ENCODE results near the gene SLC51B. TPM values are rescaled to one million over a fixed set of nuclear protein-coding genes. Genes with fewer than 3 reads are reported as not detected.
"Not testable (repeated sequence)": the region's sequence is repeated elsewhere in the genome, so short reads cannot be mapped to it uniquely, and the experiment has no call there.

SLC51B gene
- total RNA-seq, 1 donor from 2014 or later = 1.4 TPM

DNA sequence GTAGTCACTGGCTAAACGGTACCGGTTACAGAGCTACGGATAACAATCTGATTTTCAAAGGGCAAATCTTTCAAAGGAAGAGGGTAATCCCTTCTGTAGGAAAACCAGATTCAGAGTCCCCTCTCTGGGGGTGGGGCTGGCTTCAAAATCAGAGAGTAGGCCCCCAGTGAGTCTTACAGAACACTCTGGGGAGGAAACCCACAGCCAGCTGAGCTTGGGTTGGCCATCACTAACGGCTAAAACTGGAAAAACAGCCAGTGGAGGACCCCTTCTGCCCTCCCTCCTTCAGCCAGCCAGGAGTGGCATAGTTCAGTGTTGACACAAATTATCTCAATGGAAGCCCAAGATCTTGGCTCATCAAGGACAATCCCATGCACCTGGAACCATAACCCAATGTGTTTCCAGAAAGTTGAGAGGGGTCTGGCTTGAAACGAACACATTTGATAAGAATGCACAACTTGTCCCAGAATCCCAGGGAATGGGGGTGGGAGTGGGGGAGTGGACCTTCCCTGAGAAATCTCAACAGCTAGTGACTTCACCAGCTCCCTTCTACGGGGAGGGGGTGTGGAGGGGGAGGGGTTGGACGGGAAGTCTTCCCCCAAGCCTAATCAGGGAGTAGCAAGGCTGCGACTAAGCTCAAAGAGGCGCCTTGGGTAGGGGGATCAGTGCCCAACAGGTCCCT is 21.6 kb downstream of the SLC51B start:
- DNase-seq = no peak

DNA sequence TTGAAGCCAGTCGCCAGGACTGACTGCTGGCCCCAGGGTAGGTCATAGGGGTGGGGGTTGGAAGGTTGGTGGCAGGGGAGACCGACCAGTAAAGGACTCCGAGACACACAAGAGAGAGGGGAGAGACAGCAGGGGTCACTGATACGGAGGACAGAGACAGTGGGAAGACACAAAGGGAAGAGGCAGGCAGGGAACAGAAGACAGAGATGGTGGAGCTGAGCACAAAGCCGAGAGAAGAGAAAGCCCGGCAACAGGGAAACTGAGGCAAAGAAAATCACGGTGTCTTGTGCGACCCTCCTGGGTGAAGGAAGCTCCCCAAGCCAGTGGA is 22.1 kb downstream of the SLC51B start:
- no peak for DNase-seq

DNA sequence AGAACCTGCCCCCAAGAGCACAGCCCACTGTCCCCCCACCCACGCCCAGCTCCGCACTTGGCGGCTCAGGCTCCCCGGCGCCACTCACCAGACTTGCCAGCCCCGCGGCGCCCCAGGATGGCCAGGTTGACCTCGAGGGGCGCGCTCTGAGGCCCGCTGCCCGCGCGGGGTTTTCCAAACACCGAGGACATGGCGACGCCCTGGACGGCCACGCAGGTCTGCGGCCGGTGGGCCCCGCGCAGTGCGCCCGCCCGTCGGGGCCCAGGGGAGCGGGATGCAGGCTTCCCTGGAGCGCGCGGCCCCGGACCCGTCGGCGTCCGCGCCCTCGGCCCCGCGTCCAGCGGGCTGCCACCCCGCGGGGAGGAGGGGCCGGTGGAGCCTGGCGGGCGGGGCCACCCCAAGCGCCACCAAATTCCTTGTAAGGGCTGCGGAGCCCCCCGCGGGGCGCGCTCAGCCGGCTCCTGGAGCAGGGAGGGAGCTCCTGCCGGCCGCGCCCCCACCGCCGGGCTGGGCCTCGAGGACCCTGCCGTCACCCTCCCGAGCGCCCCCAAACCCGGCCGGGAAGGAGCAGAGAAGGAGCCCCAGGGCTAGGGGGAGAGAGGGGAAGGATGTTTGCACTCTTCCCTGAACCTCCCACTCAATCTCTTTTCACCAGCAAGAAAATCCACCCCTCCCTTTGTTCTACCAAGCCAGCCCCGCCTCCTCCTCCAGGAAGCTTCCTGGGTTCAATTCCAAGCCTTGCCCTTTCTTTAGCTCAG is 22.6 kb downstream of the SLC51B start, which contains the start of gene RASL12:
Gene RASL12, minus strand, starts transcription at position 347 of the 758 bp plus-strand sequence. Its CDS starts 156 bp downstream, at position 191.
- DNase-seq = no peak

DNA sequence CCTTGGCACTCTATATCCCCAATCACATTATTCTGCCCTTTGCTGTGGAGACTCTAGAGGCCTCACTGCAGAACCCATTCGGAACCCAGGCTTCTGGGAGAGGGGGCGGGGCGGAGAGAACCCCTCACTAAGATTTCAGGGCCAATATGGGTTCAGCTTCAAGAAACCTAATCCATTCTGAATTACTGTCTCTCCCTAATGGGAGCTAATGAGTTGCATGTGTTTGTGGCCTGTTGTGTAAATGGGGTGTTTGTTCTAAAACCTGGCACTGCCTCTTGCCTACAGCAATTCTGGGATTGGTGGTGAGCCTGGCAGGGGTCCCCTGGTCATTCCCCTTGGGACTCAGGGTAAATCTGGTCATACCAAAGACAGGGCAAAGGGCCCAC is 23.2 kb downstream of the SLC51B start:
- no peak for DNase-seq

DNA sequence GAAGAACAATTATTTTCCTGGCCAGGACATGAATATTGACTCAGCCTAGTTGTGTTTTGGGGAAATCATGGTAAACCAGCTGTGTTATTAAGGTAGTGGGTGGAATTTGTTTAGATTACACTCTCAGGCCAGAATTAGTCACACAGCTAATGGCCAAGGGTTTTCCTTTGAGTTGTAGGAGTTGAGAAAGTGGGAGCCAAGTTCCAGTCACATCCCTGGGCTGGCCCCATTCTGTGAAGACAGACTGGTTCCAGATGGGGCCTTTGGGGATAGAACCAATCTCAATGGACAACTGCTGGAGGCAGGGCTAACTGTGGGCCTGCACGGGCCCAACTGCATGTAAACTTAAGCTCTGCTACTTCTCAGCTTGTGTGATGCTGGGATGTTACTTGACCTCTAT is 24.0 kb downstream of the SLC51B start:
- DNase-seq = peak; percentile 81

DNA sequence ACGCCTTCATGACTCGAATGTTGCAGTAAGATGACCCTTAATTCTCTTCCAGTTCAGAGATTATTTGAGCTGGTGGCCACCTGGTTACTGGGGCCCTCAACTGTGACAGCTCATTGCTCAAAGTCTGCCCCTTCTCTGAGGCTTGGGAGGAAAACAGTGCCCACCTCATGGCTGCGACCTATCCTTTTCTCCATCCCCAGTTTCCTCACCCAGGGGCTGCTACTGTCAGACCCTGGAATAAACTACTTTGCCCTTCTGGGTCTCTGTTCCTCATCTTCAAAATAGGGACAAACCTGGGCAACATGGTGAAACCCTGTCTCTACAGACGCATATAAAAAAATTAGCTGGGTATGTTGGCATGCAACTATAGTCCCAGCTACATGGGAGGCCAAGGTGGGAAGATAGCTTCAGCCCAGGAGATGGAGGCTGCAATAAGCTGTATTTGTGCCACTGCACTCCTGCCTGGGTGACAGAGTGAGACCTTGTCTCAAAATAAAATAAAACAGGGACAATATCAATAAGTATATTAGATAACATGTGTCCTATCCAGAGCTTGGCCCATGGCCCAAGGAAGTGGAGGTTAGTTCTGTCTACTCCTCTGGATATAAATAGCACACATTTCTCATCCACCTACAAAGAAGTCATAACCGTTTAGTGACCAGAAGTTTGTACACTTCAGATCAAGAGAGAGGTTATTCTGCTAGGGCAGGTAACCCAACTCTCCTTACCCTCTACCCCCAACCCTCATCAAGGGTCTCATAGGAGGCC is 24.8 kb downstream of the SLC51B start:
- no peak for DNase-seq

DNA sequence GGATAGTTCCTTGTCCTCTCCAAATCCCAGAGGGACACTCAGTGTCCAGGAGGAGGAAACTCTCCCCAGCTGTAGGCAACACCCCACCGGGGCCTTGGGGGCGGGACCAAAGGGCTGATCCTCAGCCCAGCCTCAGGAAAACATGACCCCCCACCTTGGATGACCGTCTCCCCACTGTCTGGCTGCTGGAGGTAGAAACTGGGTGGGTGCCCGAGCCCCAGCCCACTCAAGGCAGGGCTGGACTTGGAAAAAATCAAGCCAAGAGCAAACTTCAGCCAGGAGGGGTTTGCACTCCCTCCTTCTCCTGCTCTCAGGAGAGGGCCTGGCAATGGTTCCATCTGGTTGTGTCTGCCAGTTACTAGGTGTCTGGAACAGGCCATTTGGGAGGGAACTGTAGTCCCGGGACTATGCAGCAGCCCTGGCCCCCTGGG is 26.2 kb downstream of the SLC51B start:
- no peak for DNase-seq

DNA sequence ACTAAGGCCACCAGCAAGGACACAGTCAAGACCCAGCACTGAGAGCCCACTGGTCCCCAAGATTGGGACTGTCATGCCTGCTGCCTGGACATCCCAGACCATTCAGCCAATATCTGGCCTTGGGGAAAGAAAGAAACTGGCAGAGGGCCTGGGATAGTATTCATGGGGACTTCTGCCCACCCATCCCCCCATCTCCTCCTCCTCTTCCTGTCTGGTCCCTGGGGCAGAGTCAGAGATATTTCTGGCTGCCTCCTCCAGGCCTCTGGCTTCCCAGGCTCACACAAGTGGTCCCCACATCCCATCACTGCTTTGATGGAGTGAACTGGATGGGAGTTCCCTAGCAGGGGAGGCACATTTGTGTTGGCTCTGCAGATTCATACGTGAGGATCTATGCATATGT is 26.8 kb downstream of the SLC51B start:
- DNase-seq = no peak

DNA sequence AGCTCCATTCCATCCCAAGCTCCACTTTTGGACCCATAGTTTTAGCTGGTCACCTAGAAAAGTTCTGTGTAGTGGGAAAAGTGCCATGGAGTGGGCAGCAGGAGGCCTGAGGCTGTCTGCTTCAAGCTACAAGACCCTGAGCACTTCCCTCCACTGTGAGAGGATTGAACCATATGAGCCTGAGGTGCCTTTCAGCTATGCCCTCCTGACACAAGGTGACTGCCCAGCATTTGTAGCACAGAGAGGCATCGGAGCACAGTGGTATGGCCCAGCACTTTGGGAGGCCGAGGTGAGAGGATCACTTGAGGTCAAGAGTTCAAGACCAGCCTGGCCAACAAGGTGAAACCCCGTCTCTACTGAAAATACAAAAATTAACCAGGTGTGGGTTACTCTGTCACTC is 27.4 kb downstream of the SLC51B start:
- no peak for DNase-seq

DNA sequence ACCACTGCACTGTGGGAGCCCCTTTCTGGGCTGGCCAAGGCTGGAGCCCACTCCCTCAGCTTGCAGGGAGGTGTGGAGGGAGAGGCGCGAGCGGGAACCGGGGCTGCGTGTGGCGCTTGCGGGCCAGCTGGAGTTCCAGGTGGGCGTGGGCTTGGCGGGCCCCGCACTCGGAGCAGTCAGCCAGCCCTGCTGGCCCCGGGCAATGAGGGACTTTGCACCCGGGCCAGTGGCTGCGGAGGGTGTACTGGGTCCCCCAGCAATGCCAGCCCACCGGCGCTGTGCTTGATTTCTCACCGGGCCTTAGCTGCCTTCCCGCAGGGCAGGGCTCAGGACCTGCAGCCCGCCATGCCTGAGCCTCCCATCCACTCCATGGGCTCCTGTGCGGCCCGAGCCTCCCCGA is 29.8 kb downstream of the SLC51B start:
- not testable (repeated sequence) for DNase-seq

DNA sequence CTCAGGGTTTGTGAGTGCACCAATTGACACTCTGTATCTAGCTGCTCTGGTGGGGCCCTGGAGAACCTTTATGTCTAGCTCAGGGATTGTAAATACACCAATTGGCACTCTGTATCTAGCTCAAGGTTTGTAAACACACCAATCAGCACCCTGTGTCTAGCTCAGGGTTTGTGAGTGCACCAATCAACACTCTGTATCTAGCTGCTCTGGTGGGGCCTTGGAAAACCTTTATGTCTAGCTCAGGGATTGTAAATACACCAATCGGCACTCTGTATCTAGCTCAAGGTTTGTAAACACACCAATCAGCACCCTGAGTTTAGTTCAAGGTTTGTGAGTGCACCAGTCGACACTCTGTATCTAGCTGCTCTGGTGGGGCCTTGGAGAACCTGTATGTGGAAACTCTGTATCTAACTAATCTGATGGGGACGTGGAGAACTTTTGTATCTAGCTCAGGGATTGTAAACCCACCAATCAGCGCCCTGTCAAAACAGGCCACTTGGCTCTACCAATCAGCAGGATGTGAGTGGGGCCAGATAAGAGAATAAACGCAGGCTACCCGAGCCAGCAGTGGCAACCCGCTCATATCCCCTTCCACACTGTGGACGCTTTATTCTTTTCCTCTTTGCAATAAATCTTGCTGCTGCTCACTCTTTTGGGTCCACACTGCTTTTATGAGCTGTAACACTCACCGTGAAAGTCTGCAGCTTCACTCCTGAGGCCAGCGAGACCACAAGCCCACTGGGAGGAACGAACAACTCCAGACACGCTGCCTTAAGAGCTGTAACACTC is 30.6 kb downstream of the SLC51B start:
- DNase-seq = not testable (repeated sequence)

DNA sequence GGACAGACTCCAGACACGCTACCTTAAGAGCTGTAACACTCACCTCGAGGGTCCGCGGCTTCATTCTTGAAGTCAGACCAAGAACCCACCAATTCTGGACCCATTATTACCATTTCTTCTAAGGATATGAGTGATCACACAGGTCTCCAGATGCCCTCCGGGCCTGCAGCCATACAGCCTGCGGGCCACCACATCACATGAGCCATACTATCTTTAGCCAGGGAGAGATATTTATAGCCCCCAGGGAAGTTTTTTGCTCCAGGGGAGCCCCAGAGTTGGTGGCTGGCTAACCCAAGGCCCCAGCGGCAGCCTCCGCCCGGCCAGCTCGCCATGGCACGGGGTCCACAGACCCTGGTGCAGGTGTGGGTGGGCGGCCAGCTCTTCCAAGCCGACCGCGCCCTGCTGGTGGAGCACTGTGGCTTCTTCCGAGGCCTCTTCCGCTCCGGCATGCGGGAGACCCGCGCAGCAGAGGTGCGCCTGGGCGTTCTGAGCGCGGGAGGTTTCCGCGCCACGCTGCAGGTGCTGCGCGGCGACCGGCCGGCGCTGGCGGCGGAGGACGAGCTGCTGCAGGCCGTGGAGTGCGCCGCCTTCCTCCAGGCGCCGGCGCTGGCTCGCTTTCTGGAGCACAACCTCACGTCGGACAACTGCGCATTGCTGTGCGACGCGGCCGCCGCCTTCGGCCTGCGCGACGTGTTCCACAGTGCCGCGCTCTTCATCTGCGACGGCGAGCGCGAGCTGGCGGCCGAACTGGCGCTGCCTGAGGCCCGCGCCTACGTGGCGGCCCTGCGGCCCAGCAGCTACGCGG is 31.5 kb downstream of the SLC51B start, which contains the start of gene KBTBD13:
Gene KBTBD13, plus strand, starts transcription at position 261 of the 805 bp plus-strand sequence. Its CDS starts 70 bp downstream, at position 331.
- no peak for DNase-seq

DNA sequence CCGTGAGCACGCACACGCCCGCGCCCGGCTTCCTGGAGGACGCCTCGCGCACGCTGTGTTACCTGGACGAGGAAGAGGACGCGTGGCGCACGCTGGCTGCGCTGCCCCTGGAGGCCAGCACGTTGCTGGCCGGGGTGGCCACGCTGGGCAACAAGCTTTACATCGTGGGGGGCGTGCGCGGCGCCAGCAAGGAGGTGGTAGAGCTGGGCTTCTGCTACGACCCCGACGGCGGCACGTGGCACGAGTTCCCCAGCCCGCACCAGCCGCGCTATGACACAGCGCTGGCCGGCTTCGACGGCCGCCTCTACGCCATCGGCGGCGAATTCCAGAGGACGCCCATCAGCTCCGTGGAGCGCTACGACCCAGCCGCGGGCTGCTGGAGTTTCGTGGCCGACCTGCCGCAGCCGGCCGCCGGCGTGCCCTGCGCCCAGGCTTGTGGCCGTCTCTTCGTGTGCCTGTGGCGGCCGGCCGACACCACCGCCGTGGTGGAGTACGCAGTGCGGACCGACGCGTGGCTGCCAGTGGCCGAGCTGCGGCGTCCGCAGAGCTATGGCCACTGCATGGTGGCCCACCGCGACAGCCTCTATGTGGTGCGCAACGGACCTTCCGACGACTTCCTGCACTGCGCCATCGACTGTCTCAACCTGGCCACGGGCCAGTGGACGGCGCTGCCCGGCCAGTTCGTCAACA is 32.2 kb downstream of the SLC51B start:
- DNase-seq = no peak

DNA sequence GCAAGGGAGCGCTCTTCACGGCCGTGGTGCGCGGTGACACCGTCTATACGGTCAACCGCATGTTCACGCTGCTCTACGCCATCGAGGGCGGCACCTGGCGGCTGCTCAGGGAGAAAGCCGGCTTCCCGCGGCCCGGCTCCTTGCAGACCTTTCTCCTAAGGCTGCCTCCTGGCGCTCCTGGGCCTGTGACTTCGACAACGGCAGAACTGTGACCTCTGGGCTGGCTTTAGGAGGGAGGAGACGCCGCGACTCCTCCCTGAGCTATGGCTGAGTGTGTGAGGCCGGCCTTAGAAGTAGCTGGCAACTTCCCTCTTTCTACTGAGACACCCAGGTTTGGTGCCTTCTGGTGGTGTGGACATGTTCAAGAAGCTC is 32.8 kb downstream of the SLC51B start:
- peak; percentile 81 for DNase-seq

DNA sequence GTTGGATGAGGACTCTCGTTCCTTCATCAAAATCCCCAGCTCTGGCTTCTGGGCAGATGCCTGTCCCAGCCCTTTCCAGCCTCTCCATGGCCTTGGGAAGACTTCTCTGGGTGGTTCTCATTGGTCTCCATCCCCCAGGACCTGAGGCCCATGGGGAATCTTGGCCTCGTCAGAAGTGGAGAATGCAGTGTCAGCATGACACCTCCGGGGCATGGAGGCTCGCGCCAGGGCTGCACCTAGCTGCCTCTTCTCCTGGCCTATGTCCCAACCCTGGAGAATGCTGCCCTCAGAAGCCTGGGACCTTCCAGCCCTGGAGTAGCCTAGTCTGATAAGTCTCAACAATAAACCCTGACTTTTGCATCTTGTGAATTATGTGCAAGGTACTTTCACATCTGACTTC is 34.4 kb downstream of the SLC51B start:
- no peak for DNase-seq

DNA sequence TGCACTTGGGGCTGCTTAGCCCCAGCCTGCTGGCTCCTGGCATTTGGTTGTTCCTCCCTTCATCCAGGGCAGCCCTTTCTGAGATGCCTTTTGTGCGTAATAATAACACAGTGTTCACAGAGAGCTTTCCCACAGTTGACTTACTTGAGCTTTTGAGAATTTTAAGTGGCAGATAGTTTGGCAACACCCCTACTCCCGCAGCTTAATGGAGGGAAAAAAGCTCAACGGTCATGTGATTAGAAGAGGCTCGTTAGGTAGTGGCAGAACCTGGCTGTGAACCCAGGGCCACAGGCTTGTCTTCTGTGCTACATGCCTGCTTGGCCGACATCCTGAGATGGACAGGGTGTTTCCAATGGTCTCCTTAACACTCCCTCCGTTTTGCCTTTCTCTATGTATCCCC is 36.1 kb downstream of the SLC51B start:
- DNase-seq = no peak

DNA sequence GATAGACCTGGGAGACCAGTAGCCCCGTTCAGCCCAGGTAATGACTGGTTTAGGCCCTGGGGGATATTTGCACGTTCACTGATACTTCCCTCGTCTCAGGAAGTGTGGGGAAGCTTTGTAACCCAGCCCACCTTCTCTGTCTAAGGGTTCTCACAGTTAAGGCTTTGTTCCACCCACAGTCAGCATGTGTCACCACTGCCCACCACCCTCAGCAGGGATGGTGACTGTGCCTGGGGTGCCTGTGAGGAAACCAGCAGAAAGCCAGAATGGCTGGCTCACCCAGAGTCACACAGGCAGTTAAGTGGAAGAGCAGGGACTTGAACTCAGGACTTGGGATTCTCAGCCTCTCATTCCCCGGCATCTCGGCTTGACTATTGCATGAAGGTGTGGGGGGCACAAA is 36.6 kb downstream of the SLC51B start:
- DNase-seq = no peak

DNA sequence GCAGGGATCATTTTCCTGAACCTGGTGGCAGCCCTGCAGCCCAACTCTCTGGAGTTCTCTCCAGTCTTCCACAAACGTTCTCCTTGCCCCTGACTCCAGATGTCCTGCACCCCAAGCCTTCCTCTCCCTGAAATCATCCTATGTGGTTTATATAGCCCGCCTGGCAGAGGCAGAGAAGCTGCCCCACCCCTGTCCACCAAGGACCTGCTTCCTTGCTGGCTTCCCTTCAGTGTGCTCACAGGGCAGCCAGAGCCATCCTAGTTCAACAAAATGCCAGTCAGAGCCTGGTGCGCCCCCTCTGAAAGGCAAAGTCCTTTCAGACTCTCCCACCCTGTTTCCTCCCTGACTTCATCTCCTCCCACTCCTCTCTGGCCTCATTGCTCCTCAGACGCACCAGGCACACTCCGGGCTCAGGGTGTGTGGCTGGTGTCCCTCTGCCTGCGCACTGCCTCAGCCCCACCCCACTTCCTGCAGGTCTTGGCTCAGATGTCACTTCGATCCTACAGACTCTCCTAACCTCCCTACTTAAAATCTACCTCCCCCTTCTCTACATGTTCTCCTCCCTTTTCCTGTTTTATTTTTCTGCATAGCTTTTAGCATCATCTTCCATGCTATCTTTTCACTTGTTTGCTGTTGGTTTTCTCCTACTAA is 37.2 kb downstream of the SLC51B start:
- DNase-seq = no peak

DNA sequence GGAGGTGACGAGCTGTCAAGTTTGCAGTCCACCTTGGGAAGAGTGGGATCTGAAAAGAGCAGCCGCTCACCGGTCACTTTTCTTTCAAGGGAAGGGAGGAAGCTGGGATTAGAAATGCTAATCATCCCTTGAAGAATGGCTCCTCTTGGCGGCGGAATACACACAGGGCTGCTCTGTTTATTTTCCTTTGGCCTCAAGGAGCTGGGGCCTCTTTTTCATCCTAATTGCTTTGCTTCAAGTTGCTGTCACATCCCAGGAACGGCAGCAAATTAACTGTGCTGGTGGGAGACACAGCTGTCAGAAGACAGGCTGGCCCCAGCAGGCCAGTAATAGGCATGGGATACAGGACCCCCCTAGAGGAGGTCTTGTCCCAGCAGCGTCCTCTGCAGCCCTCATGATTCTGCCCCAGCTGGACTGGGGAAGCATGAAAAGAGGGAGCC is 38.1 kb downstream of the SLC51B start:
- DNase-seq = peak; percentile 62

All from tongue (tissue), 2 donors.